Measurements from ENCODE around the gene TIMM13. TPM values are rescaled to one million over a fixed set of nuclear protein-coding genes. Genes with fewer than 3 reads are reported as not detected.
A peak's percentile ranks its signal among the peaks of the same experiment; 100 is the strongest.

Gene TIMM13
- polyA plus RNA-seq, 1 of the 3 experiments (the other 2 are of a cell fraction): 76.9 TPM

GRCh38 chr19:2475702-2476450 is 48.5 kb upstream of the TIMM13 start, which contains the start of gene GADD45B:
Gene GADD45B, plus strand, starts transcription at chr19:2476127. Its CDS starts 232 bp downstream, at chr19:2476359.
- Histone ChIP-seq H3K27me3 (ENCODE audit: insufficient read depth) (no peaks in the 10 kb centered on the region), H3K27ac (ENCODE audit: low read depth in 2 of 2, low read length in 1 of 2) (peak within 1 kb of the TSS; percentile 44 to 88; a peak in 3 of 4 replicates), H4K20me1 (ENCODE audit: insufficient read depth) (peaks cover 31% of the 10 kb centered on the region), H3F3A (replicated peaks; ENCODE audit: insufficient read depth) (peaks cover 44% of the 10 kb centered on the region), H3K4me2 (peak within 1 kb of the TSS; percentile 92), H3K9ac (peak within 1 kb of the TSS; percentile 97), H3K4me1 (ENCODE audit: control insufficient read depth in 1 of 2, insufficient read depth in 2 of 2, low read depth in 1 of 2, low read length in 1 of 2) (peaks cover 6 to 27% of the 10 kb centered on the region in 2 experiments; a peak in 1 of 4 replicates), H3K4me3 (ENCODE audit: low read depth in 2 of 2, low read length in 1 of 2) (peak within 1 kb of the TSS; percentile 67 to 100), H3K9me2 (no peaks in the 10 kb centered on the region), H3K36me3 (replicated peaks in 1 of 2; ENCODE audit: control insufficient read depth in 1 of 2, insufficient read depth in 2 of 2, low read length in 1 of 2) (peaks cover 0 to 5% of the 10 kb centered on the region in 2 experiments), H2AFZ (ENCODE audit: low read depth) (peak within 1 kb of the TSS; percentile 36; the same call in 1 of the 2 replicates), H3K79me2 (ENCODE audit: insufficient read depth) (peaks cover 45% of the 10 kb centered on the region), H3K9me3 (no peaks in the 10 kb centered on the region)
- DNase-seq: peak; percentile 99
- POLR2A ChIA-PET: interaction anchor here (0.6 to 2.3 kb wide), 12 partner anchors 9 to 139 kb away, joined by 3 to 15 read pairs (median 5); partner anchors contain the start of gene TIMM13
- 0% methylated on average over 33 of the region's 70 CpGs for WGBS (ENCODE audit: low lambda C conversion rate)
- CTCF ChIA-PET: interaction anchor here (0.7 to 21.1 kb wide), 10 partner anchors 12 to 161 kb away, joined by 3 to 309 read pairs (median 8); no protein-coding TSS in a partner anchor
- peak; percentile 100 for TF ChIP-seq TAF1 (IDR thresholded peaks at IDR 0.05; ENCODE audit: borderline replicate concordance, low read depth, low read length)
- TF ChIP-seq YY1 (IDR thresholded peaks at IDR 0.05; ENCODE audit: low read depth): peak; percentile 44; the same call in 1 of the 2 replicates
- 0 out of 2 replicates have a peak, but pooled peaks have one; percentile 6 for TF ChIP-seq MEF2A (IDR thresholded peaks at IDR 0.05; ENCODE audit: borderline replicate concordance, low read depth)
- TF ChIP-seq GATA2 (CRISPR knock-in tag; IDR thresholded peaks at IDR 0.05): no peak
- peak; percentile 79 for TF ChIP-seq REST (IDR thresholded peaks at IDR 0.05; ENCODE audit: low read depth, low read length)
- TF ChIP-seq FOXJ3 (CRISPR knock-in tag; IDR thresholded peaks at IDR 0.05): no peak
- no peak for TF ChIP-seq CTCF (IDR thresholded peaks at IDR 0.05)
- 0 out of 2 replicates have a peak, but pooled peaks have one; percentile 24 for TF ChIP-seq TCF12 (IDR thresholded peaks at IDR 0.05)
- no peak for TF ChIP-seq EZH2phosphoT487 (IDR thresholded peaks at IDR 0.05; ENCODE audit: borderline replicate concordance, low read depth)
- TF ChIP-seq RXRA (IDR thresholded peaks at IDR 0.05; ENCODE audit: borderline replicate concordance, low read depth): no peak
- TF ChIP-seq USF1 (IDR thresholded peaks at IDR 0.05; ENCODE audit: borderline replicate concordance, low read depth): peak; percentile 77
- TF ChIP-seq ELF1 (IDR thresholded peaks at IDR 0.05): peak; percentile 47; the same call in 1 of the 2 replicates
- peak in 1 of 2 experiments; percentile 59; a peak in 2 of 4 replicates for TF ChIP-seq EP300 (IDR thresholded peaks at IDR 0.05; ENCODE audit: borderline replicate concordance in 1 of 2, low read depth in 1 of 2, low read length in 1 of 2)
- peak; percentile 61; the same call in 1 of the 2 replicates for TF ChIP-seq TEAD4 (IDR thresholded peaks at IDR 0.05; ENCODE audit: borderline replicate concordance, insufficient read depth)
- TF ChIP-seq NRF1 (IDR thresholded peaks at IDR 0.05; ENCODE audit: low read depth, low read length): no peak
- 0 out of 2 replicates have a peak, but pooled peaks have one; percentile 5 for TF ChIP-seq GABPA (IDR thresholded peaks at IDR 0.05; ENCODE audit: low read depth)
- 0 out of 2 replicates have a peak, but pooled peaks have one; percentile 16 for TF ChIP-seq PBX3 (IDR thresholded peaks at IDR 0.05)
- no peak for TF ChIP-seq RAD21 (IDR thresholded peaks at IDR 0.05; ENCODE audit: low read length)
- peak; percentile 47; the same call in 1 of the 2 replicates for TF ChIP-seq FOXM1 (IDR thresholded peaks at IDR 0.05; ENCODE audit: low read depth)
- TF ChIP-seq SIN3A (IDR thresholded peaks at IDR 0.05; ENCODE audit: borderline replicate concordance, low read depth, low read length): peak; percentile 91
- TF ChIP-seq JUND (IDR thresholded peaks at IDR 0.05): peak; percentile 54; the same call in 1 of the 2 replicates
- TF ChIP-seq RFX5 (IDR thresholded peaks at IDR 0.05; ENCODE audit: low read length): peak; percentile 56; the same call in 1 of the 2 replicates
- peak; percentile 66 for TF ChIP-seq MAX (IDR thresholded peaks at IDR 0.05; ENCODE audit: low read depth)
- peak; percentile 15; the same call in 1 of the 2 replicates for TF ChIP-seq SMC3 (IDR thresholded peaks at IDR 0.05; ENCODE audit: low read depth, low read length)
- TF ChIP-seq CHD2 (IDR thresholded peaks at IDR 0.05; ENCODE audit: low read length, partially characterized antibody): no peak

Data from SK-N-SH (cell line).